Mucosa of stomach (tissue), 1 donor: Measurements from ENCODE around the gene GLRX3.

Experiments
- H3K27me3 ChIP-seq: one replicate; pipeline ENCODE4 v1.7.0; 2013; ENCODE audit warnings: mild to moderate bottlenecking, low read length; ENCODE audit not compliant: control insufficient read depth, insufficient read depth
- H3K36me3 ChIP-seq: one replicate; pipeline ENCODE4 v1.7.0; 2013; ENCODE audit warnings: low read length; ENCODE audit not compliant: control insufficient read depth, insufficient read depth
- H3K4me1 ChIP-seq: one replicate; pipeline ENCODE4 v1.7.0; 2013; ENCODE audit warnings: mild to moderate bottlenecking, low read length; ENCODE audit not compliant: control insufficient read depth, insufficient read depth
- H3K4me3 ChIP-seq: one replicate; pipeline ENCODE4 v1.7.0; 2013; ENCODE audit warnings: low read length
- H3K9ac ChIP-seq: one replicate; pipeline ENCODE4 v1.7.0; 2013; ENCODE audit warnings: mild to moderate bottlenecking, low read length, moderate library complexity
- H3K9me3 ChIP-seq: one replicate; pipeline ENCODE4 v1.7.0; 2013; ENCODE audit warnings: mild to moderate bottlenecking, low read length, moderate library complexity; ENCODE audit not compliant: control insufficient read depth
- donor health status: Pancreatic carcinoma.

Gene GLRX3

GRCh38 chr10:130220251-130221185 lies 84.3 kb downstream of the GLRX3 start:
- no peaks in the 10 kb centered on the region for H3K36me3 ChIP-seq
- H3K4me1 ChIP-seq = no peaks in the 10 kb centered on the region
- H3K4me3 ChIP-seq = no peak overlapping the region
- H3K9me3 ChIP-seq = no peaks in the 10 kb centered on the region
- no peaks in the 10 kb centered on the region for H3K27me3 ChIP-seq
- no peak overlapping the region for H3K9ac ChIP-seq

GRCh38 chr10:130221456-130222375 lies 85.5 kb downstream of the GLRX3 start:
- H3K4me1 ChIP-seq = no peaks in the 10 kb centered on the region
- H3K9me3 ChIP-seq = no peaks in the 10 kb centered on the region
- H3K36me3 ChIP-seq = no peaks in the 10 kb centered on the region
- no peak overlapping the region for H3K4me3 ChIP-seq
- H3K27me3 ChIP-seq = no peaks in the 10 kb centered on the region
- no peak overlapping the region for H3K9ac ChIP-seq

GRCh38 chr10:130222381-130222780 lies 86.2 kb downstream of the GLRX3 start:
- H3K9me3 ChIP-seq = no peaks in the 10 kb centered on the region
- H3K9ac ChIP-seq = no peak overlapping the region
- no peaks in the 10 kb centered on the region for H3K4me1 ChIP-seq
- H3K27me3 ChIP-seq = no peaks in the 10 kb centered on the region
- H3K4me3 ChIP-seq = no peak overlapping the region
- H3K36me3 ChIP-seq = no peaks in the 10 kb centered on the region

- Histone ChIP-seq H3K9me3 (no peaks in the 10 kb centered on the region), H3K27me3 (no peaks in the 10 kb centered on the region)
These were observed 88.0 kb downstream of the GLRX3 start for GRCh38 chr10:130224228-130224627.

GRCh38 chr10:130226012-130226411 lies 89.8 kb downstream of the GLRX3 start:
- Histone ChIP-seq H3K9me3 (no peaks in the 10 kb centered on the region), H3K4me3 (no peak overlapping the region), H3K36me3 (no peaks in the 10 kb centered on the region), H3K4me1 (no peaks in the 10 kb centered on the region), H3K27me3 (no peaks in the 10 kb centered on the region), H3K9ac (no peak overlapping the region)

More at GRCh38 chr10:130224228-130224627, 88.0 kb downstream of the GLRX3 start:
- Histone ChIP-seq H3K4me1 (no peaks in the 10 kb centered on the region), H3K9ac (no peak overlapping the region), H3K36me3 (no peaks in the 10 kb centered on the region), H3K4me3 (no peak overlapping the region)

- no peak overlapping the region for H3K9ac ChIP-seq
- no peak overlapping the region for H3K4me3 ChIP-seq
- H3K27me3 ChIP-seq = no peaks in the 10 kb centered on the region
- no peaks in the 10 kb centered on the region for H3K36me3 ChIP-seq
- H3K4me1 ChIP-seq = no peaks in the 10 kb centered on the region
- H3K9me3 ChIP-seq = no peaks in the 10 kb centered on the region
These were observed 91.7 kb downstream of the GLRX3 start for GRCh38 chr10:130227883-130228282.
